SK-N-SH (cell line): ENCODE data around the gene PCNX1. TPM values are rescaled to one million over a fixed set of nuclear protein-coding genes. Genes with fewer than 3 reads are reported as not detected.

Experiments
- CTCF ChIA-PET: fragments of 300-600, 350-600 bp; formaldehyde crosslinking; extraction: SDS; loops from one replicate; lab custom pipeline; 2021; lab: Yijun Ruan, JAX
- POLR2A ChIA-PET: fragments of 350-600 bp; sonication (Branson Sonifier 250); formaldehyde crosslinking; extraction: SDS; loops from one replicate; lab custom pipeline; 2020; ENCODE audit warnings: antibody characterized with exemption, inconsistent platforms; lab: Yijun Ruan, JAX
- DNase-seq: peaks from one replicate; pipeline ENCODE4 v3.0.0; 2012
- H2AFZ ChIP-seq: fragments of 200-600 bp; sonication (generic); 2 replicates; pipeline ENCODE4 v1.8.1; 2016; ENCODE audit warnings: antibody characterized with exemption, mild to moderate bottlenecking, low read depth
- H3F3A ChIP-seq: fragments of 200-600 bp; sonication (generic); replicated peaks from 2 replicates; pipeline ENCODE3; 2016; ENCODE audit warnings: antibody characterized with exemption, mild to moderate bottlenecking; ENCODE audit not compliant: insufficient read depth
- H3K27ac ChIP-seq, 2 experiments: fragments of 200-500 bp in 1 of 2; fragments of 200-600 bp in 1 of 2; sonication (Bioruptor generic) in 1 of 2; sonication (generic), shearing (Covaris generic) in 1 of 2; 2 replicates each; pipeline versions ENCODE4 v1.5.1 to v1.6.1; 2014 to 2016; ENCODE audit warnings: low read depth in 2 of 2, inconsistent platforms in 1 of 2, low read length in 1 of 2, mild to moderate bottlenecking in 1 of 2, mixed read lengths in 1 of 2
- H3K27me3 ChIP-seq: fragments of 200-600 bp; sonication (generic), shearing (Covaris generic); 2 replicates; pipeline ENCODE4 v1.6.1; 2016; ENCODE audit warnings: mixed run types; ENCODE audit not compliant: insufficient read depth
- H3K36me3 ChIP-seq, 2 experiments: fragments of 200-500 bp in 1 of 2; fragments of 200-600 bp in 1 of 2; sonication (Bioruptor generic) in 1 of 2; sonication (generic) in 1 of 2; replicated peaks in 1 of 2; 2 replicates each; pipeline versions ENCODE3 to v1.5.1; 2014 to 2016; ENCODE audit warnings: low read length in 1 of 2, mild to moderate bottlenecking in 1 of 2; ENCODE audit not compliant: insufficient read depth in 2 of 2, control insufficient read depth in 1 of 2
- H3K4me1 ChIP-seq, 2 experiments: fragments of 200-500 bp in 1 of 2; fragments of 200-600 bp in 1 of 2; sonication (Bioruptor generic) in 1 of 2; sonication (generic), shearing (Covaris generic) in 1 of 2; 2 replicates each; pipeline versions ENCODE4 v1.5.1 to v1.6.1; 2014 to 2016; ENCODE audit warnings: low read depth in 1 of 2, low read length in 1 of 2, mixed run types in 1 of 2; ENCODE audit not compliant: insufficient read depth in 2 of 2, control insufficient read depth in 1 of 2
- H3K4me2 ChIP-seq: fragments of 200-600 bp; sonication (generic), shearing (Covaris generic); 2 replicates; pipeline ENCODE4 v1.6.1; 2017; ENCODE audit warnings: mixed run types
- H3K4me3 ChIP-seq, 2 experiments: fragments of 200-500 bp in 1 of 2; fragments of 200-600 bp in 1 of 2; sonication (Bioruptor generic) in 1 of 2; sonication (generic), shearing (Covaris generic) in 1 of 2; 2 replicates each; pipeline versions ENCODE4 v1.5.1 to v1.8.1; 2014 to 2016; ENCODE audit warnings: low read depth in 2 of 2, inconsistent platforms in 1 of 2, low read length in 1 of 2, mild to moderate bottlenecking in 1 of 2, mixed read lengths in 1 of 2, moderate library complexity in 1 of 2
- H3K79me2 ChIP-seq: fragments of 200-600 bp; sonication (generic); 2 replicates; pipeline ENCODE4 v1.8.1; 2017; ENCODE audit warnings: mild to moderate bottlenecking; ENCODE audit not compliant: insufficient read depth
- H3K9ac ChIP-seq: fragments of 200-600 bp; sonication (generic); 2 replicates; pipeline ENCODE4 v1.6.1; 2017; ENCODE audit warnings: mixed run types
- H3K9me2 ChIP-seq: fragments of 200-600 bp; sonication (generic); 2 replicates; pipeline ENCODE4 v1.6.1; 2017; ENCODE audit warnings: mixed run types
- H3K9me3 ChIP-seq: fragments of 200-600 bp; sonication (generic); 2 replicates; pipeline ENCODE4 v1.6.1; 2017; ENCODE audit warnings: mixed run types, mild to moderate bottlenecking, moderate library complexity
- H4K20me1 ChIP-seq: fragments of 200-600 bp; sonication (generic); 2 replicates; pipeline ENCODE4 v1.6.1; 2017; ENCODE audit warnings: mild to moderate bottlenecking, mixed run types; ENCODE audit not compliant: insufficient read depth
- ELF1 ChIP-seq: IDR thresholded peaks from 2 replicates; pipeline ENCODE4 v1.4.0; 2012
- EP300 ChIP-seq, 2 experiments: IDR thresholded peaks; 2 replicates each; pipeline versions ENCODE4 v1.4.0 to v1.6.1; 2012; ENCODE audit warnings: borderline replicate concordance in 1 of 2, low read depth in 1 of 2, low read length in 1 of 2
- EZH2phosphoT487 ChIP-seq: fragments of 200-600 bp; sonication (generic); IDR thresholded peaks from 2 replicates; pipeline ENCODE4 v1.6.1; 2017; ENCODE audit warnings: low read depth, mixed run types, mild to moderate bottlenecking, antibody characterized with exemption, moderate library complexity, borderline replicate concordance
- FOSL2 ChIP-seq: IDR thresholded peaks from 2 replicates; pipeline ENCODE4 v1.4.0; 2012; ENCODE audit warnings: low read depth, mild to moderate bottlenecking, moderate library complexity, borderline replicate concordance
- FOXJ3 ChIP-seq: sonication (generic); formaldehyde crosslinking; IDR thresholded peaks from 2 replicates; pipeline ENCODE4 v1.5.1; 2020; ENCODE audit warnings: mild to moderate bottlenecking, missing genetic modification reagents
- FOXM1 ChIP-seq: IDR thresholded peaks from 2 replicates; pipeline ENCODE4 v1.4.0; 2012; ENCODE audit warnings: low read depth, mild to moderate bottlenecking
- GATA2 ChIP-seq: sonication (generic); formaldehyde crosslinking; IDR thresholded peaks from 2 replicates; pipeline ENCODE4 v1.5.0; 2020; ENCODE audit warnings: mild to moderate bottlenecking, missing genetic modification reagents
- MEF2A ChIP-seq: IDR thresholded peaks from 2 replicates; pipeline ENCODE4 v1.4.0; 2012; ENCODE audit warnings: low read depth, borderline replicate concordance
- NFIC ChIP-seq: IDR thresholded peaks from 2 replicates; pipeline ENCODE4 v1.4.0; 2012; ENCODE audit warnings: borderline replicate concordance
- NRF1 ChIP-seq: IDR thresholded peaks from 2 replicates; pipeline ENCODE4 v1.6.1; 2012; ENCODE audit warnings: low read depth, mild to moderate bottlenecking, low read length
- POLR2AphosphoS5 ChIP-seq: IDR thresholded peaks from 2 replicates; pipeline ENCODE4 v1.6.1; 2012; ENCODE audit warnings: low read depth, low read length
- RAD21 ChIP-seq: IDR thresholded peaks from 2 replicates; pipeline ENCODE4 v1.6.1; 2012; ENCODE audit warnings: mild to moderate bottlenecking, low read length
- RCOR1 ChIP-seq: fragments of 150-350 bp; IDR thresholded peaks from 2 replicates; pipeline ENCODE4 v1.6.1; 2017; ENCODE audit warnings: antibody characterized with exemption, low read length
- REST ChIP-seq: IDR thresholded peaks from 2 replicates; pipeline ENCODE4 v1.6.1; 2012; ENCODE audit warnings: mild to moderate bottlenecking, low read depth, low read length, moderate library complexity
- ZBTB33 ChIP-seq: IDR thresholded peaks from 2 replicates; pipeline ENCODE4 v1.4.0; 2012; ENCODE audit warnings: low read depth, borderline replicate concordance
- WGBS: methylation state at CpG from one replicate; pipeline ENCODE4 v1.1.6; 2017; ENCODE audit warnings: low lambda C conversion rate; 5-methylcytosine and 5-hydroxymethylcytosine counted together
- polyA plus RNA-seq, 3 experiments: library from polyadenylated mRNA; depleted of rRNA; stranded (reverse); fragments of >200 nt; gene quantifications; 2 replicates each; pipeline ENCODE4 v1.2.3, GENCODE V29; 2012
- TF ChIP-seq, protein P1 (sequence below): fragments of 150-350 bp; IDR thresholded peaks from 2 replicates; pipeline ENCODE4 v1.6.1; 2017; ENCODE audit warnings: antibody characterized with exemption, low read length, low read depth, borderline replicate concordance
- TF ChIP-seq, protein P2 (sequence below): IDR thresholded peaks from 2 replicates; pipeline ENCODE4 v1.4.0; 2012; ENCODE audit warnings: low read depth, borderline replicate concordance
- TF ChIP-seq, protein P3 (sequence below): IDR thresholded peaks from 2 replicates; pipeline ENCODE4; 2012

PCNX1 gene
- polyA plus RNA-seq, 1 of the 3 experiments (the other 2 are of a cell fraction) = 9.4 TPM

DNA sequence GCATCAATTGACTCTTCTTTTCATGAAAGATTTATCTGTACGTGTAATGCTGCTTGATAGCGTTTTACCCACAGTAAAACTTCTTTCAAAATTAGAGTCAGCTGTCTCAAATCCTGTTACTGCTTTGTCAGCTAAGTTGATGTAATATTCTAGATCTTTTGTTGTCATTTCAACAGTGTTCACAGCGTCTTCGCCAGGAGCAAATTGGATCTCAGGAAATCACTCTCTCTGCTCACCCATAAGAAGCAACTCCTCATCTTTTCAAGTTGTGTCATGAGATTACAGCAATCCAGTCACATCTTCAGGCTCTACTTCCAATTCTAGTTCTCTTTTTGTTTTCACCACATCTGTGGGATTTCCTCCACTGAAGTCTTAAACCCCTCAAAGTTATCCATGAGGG is 9.5 kb downstream of the PCNX1 start:
- H3K4me2 ChIP-seq = no peak overlapping the region
- CTCF ChIA-PET = interaction anchor here (1.0 kb wide), 1 partner anchor 9 kb away, joined by 5 read pairs; the partner anchor contains the start of gene PCNX1
- TF ChIP-seq, protein P1, sequence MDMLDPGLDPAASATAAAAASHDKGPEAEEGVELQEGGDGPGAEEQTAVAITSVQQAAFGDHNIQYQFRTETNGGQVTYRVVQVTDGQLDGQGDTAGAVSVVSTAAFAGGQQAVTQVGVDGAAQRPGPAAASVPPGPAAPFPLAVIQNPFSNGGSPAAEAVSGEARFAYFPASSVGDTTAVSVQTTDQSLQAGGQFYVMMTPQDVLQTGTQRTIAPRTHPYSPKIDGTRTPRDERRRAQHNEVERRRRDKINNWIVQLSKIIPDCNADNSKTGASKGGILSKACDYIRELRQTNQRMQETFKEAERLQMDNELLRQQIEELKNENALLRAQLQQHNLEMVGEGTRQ = no peak
- TF ChIP-seq FOXJ3 (CRISPR knock-in tag) = no peak
- TF ChIP-seq NFIC = no peak
- no peak for TF ChIP-seq RCOR1
- TF ChIP-seq NRF1 = no peak
- TF ChIP-seq FOXM1 = no peak
- TF ChIP-seq ZBTB33 = no peak
- no peak for TF ChIP-seq EZH2phosphoT487
- TF ChIP-seq POLR2AphosphoS5 = no peak
- TF ChIP-seq, protein P2, sequence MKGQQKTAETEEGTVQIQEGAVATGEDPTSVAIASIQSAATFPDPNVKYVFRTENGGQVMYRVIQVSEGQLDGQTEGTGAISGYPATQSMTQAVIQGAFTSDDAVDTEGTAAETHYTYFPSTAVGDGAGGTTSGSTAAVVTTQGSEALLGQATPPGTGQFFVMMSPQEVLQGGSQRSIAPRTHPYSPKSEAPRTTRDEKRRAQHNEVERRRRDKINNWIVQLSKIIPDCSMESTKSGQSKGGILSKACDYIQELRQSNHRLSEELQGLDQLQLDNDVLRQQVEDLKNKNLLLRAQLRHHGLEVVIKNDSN = no peak
- TF ChIP-seq REST = no peak
- no peak for TF ChIP-seq MEF2A
- TF ChIP-seq RAD21 = no peak
- TF ChIP-seq FOSL2 = no peak
- TF ChIP-seq, protein P3, sequence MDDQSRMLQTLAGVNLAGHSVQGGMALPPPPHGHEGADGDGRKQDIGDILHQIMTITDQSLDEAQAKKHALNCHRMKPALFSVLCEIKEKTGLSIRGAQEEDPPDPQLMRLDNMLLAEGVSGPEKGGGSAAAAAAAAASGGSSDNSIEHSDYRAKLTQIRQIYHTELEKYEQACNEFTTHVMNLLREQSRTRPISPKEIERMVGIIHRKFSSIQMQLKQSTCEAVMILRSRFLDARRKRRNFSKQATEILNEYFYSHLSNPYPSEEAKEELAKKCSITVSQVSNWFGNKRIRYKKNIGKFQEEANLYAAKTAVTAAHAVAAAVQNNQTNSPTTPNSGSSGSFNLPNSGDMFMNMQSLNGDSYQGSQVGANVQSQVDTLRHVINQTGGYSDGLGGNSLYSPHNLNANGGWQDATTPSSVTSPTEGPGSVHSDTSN = no peak
- TF ChIP-seq EP300 (IDR thresholded peaks at IDR 0.05; ENCODE audit: borderline replicate concordance in 1 of 2, low read depth in 1 of 2, low read length in 1 of 2) = no peak
- no peak for TF ChIP-seq ELF1
- no peak for TF ChIP-seq GATA2 (CRISPR knock-in tag)
- no peak overlapping the region for H3K27ac ChIP-seq
- peaks cover 93% of the 10 kb centered on the region for H4K20me1 ChIP-seq
- H3K9me2 ChIP-seq = no peaks in the 10 kb centered on the region
- H3K79me2 ChIP-seq = peaks cover 98% of the 10 kb centered on the region
- peaks cover 0 to 22% of the 10 kb centered on the region in 2 experiments; a peak in 3 of 4 replicates for H3K4me1 ChIP-seq
- no peak for DNase-seq
- peaks cover 0 to 8% of the 10 kb centered on the region in 2 experiments for H3K36me3 ChIP-seq
- H3K9me3 ChIP-seq = no peaks in the 10 kb centered on the region
- no peaks in the 10 kb centered on the region for H3K27me3 ChIP-seq
- no peak overlapping the region for H2AFZ ChIP-seq
- peaks cover 15% of the 10 kb centered on the region for H3F3A ChIP-seq
- no peak overlapping the region for H3K4me3 ChIP-seq
- POLR2A ChIA-PET = no interaction called here
- no peak overlapping the region for H3K9ac ChIP-seq
- WGBS = 94% methylated on average over 4 of the region's 4 CpGs
